NCI-H2171 treated with DMSO at 0.1 percent for 48 hours (cell line): ENCODE results near the gene ERG28.

Experiments
- DNase-seq: peaks from one replicate; lab custom pipeline; 2025; lab: John Stamatoyannopoulos, UW

The ERG28 gene

GRCh38 chr14:75658957-75659356 lies 1.7 kb downstream of the ERG28 start:
- DNase-seq: no peak

- DNase-seq: no peak
Measured at GRCh38 chr14:75657331-75657730, 3.3 kb downstream of the ERG28 start.

- no peak for DNase-seq
Measured at GRCh38 chr14:75655235-75655634, 5.4 kb downstream of the ERG28 start.

GRCh38 chr14:75654127-75654732 lies 6.4 kb downstream of the ERG28 start:
- peak; percentile 69 for DNase-seq

- DNase-seq: no peak
Measured at GRCh38 chr14:75653563-75653962, 7.1 kb downstream of the ERG28 start.

GRCh38 chr14:75650253-75651058 lies 10.2 kb downstream of the ERG28 start:
- DNase-seq: no peak

- DNase-seq: no peak
Measured at GRCh38 chr14:75649773-75650172, 10.9 kb downstream of the ERG28 start.

GRCh38 chr14:75649337-75649736 lies 11.3 kb downstream of the ERG28 start:
- no peak for DNase-seq

GRCh38 chr14:75648066-75648838 lies 12.4 kb downstream of the ERG28 start:
- no peak for DNase-seq

- no peak for DNase-seq
Measured at GRCh38 chr14:75647640-75648039, 13.0 kb downstream of the ERG28 start.

GRCh38 chr14:75646762-75647161 lies 13.9 kb downstream of the ERG28 start:
- no peak for DNase-seq

GRCh38 chr14:75645056-75645455 lies 15.6 kb downstream of the ERG28 start:
- peak; percentile 16 for DNase-seq

GRCh38 chr14:75643985-75644384 lies 16.7 kb downstream of the ERG28 start:
- DNase-seq: no peak

- no peak for DNase-seq
Measured at GRCh38 chr14:75640876-75641275, 19.8 kb downstream of the ERG28 start.

GRCh38 chr14:75636100-75636692 lies 24.5 kb downstream of the ERG28 start:
- DNase-seq: peak; percentile 39

GRCh38 chr14:75634848-75635247 lies 25.8 kb downstream of the ERG28 start:
- no peak for DNase-seq

GRCh38 chr14:75631453-75631831 lies 29.2 kb downstream of the ERG28 start:
- no peak for DNase-seq

GRCh38 chr14:75630695-75631452 lies 29.8 kb downstream of the ERG28 start:
- DNase-seq: peak; percentile 9

- no peak for DNase-seq
Measured at GRCh38 chr14:75628816-75629215, 31.9 kb downstream of the ERG28 start.

- no peak for DNase-seq
Measured at GRCh38 chr14:75627406-75627805, 33.3 kb downstream of the ERG28 start.

GRCh38 chr14:75626863-75627262 lies 33.8 kb downstream of the ERG28 start:
- DNase-seq: no peak

GRCh38 chr14:75626396-75626795 lies 34.3 kb downstream of the ERG28 start:
- DNase-seq: no peak
